NCI-H2196 treated with DMSO at 0.1 percent for 48 hours (cell line): ENCODE measurements around the gene SERGEF.

Source experiments
- DNase-seq: peaks from one replicate; lab custom pipeline; 2025; ENCODE audit not compliant: unreplicated experiment; lab: John Stamatoyannopoulos, UW

SERGEF gene

DNA sequence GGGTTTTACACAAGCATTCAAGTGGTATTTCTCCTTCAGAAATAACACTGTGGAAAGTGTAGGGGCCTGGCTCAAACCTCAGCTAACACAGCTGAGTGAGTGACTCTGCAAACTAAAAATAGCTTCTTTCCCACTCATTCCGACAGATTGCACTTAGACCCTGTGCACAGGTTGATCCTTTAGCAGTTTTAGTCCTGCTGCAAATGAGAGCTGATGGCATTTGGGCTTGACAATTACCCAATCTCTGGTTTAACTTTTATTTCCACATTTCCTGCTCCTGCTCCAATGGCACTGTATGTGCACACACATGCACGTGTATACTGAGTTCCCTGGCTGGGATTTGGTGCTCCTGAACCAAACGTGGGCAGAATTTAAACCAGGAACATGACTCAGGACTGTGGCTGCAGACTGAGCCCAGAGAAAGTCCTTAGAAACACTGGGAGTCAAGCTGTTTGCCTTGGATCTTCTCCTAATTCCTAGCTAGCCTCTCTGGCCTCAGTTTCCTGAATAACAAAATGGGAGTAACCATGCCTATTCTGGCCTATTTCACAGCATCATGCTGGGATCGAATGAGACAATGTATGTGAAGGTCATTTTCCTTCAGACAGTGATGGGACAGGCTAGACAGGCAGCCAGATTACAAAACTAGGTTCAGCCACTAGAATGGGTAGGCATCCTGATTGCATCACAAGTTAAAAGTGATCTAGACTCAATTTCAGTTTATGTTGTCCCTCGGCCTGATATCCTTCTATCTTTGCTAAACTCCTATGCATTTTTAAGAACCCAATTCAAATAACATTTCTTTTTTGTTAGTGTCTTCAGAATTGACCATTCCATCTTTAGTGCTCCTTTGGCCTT lies 58.2 kb downstream of the SERGEF start:
- DNase-seq: no peak

- no peak for DNase-seq
Measured at GRCh38 chr11:17952487-17952886, 60.4 kb downstream of the SERGEF start.

DNA sequence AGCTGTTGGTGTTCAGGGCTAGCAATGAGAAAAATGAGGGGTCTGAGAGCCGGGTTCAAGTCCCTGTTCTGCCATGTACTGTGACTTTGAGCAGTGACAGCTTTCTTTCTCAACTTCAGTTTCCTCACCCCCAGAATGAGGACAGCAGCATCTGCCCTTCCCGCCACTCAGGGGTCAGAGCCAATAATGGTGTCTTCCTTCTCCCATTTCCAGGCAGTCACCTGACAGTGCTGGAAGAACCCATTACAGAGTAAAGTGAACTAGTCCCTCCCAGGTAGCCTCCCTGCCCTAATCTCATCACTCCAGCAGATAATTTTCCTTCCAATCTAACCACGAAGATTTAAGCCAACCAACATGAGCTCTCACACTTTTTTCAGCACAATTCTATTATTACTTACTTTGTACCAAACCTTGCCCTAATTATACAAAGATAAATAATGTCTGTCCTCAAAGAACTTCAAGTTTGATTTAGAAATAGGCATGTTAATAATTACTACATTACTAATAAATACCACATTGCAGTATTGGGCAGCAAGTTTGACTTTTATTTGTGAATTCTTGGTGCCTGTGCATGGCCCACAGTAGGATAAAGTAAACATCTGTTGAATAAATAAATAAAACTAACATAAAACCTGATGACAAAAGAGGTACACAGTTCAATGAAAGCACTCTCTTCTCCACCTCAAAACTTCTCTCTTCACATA lies 61.0 kb downstream of the SERGEF start:
- no peak for DNase-seq

GRCh38 chr11:17950644-17951043 lies 62.2 kb downstream of the SERGEF start:
- DNase-seq: no peak

- no peak for DNase-seq
Measured at GRCh38 chr11:17948296-17948695, 64.6 kb downstream of the SERGEF start.

- DNase-seq: no peak
Measured at GRCh38 chr11:17939542-17939941, 73.3 kb downstream of the SERGEF start.

DNA sequence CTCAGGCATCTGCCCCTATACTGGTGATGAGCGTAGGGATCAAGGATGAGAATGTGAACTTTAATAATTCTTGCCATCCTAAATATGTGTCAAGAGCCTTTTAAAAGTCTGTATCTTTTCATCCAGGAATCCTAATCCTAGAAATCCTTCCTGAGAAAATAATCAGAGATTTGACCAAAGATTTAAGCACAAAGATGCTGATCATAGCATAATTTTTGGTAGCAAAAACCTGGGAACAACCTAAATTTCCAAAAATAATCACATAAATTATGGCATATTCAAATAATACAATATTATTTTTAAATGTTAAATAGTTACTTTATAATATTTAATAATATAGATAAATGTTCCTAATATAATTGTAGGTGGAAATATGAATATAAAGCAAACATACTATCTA lies 76.1 kb downstream of the SERGEF start:
- DNase-seq: no peak

DNA sequence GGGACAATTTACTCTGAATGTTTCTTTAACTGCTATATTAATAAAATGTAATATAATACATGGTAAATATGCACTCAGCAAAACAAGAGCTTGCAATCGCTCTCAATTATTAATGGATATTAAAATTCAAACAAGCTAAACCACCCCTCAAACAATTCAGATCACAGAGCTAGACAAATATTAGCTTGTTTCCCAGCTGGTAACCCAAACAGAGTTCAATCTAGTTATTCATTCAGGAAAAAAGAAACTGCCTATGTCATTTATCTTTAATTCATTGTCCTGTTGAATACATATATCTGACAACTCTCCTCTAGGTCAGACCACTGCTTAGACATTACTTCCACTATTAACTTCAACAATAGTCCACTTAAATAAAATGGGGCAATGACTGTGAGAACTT lies 78.7 kb downstream of the SERGEF start:
- DNase-seq: peak; percentile 29

DNA sequence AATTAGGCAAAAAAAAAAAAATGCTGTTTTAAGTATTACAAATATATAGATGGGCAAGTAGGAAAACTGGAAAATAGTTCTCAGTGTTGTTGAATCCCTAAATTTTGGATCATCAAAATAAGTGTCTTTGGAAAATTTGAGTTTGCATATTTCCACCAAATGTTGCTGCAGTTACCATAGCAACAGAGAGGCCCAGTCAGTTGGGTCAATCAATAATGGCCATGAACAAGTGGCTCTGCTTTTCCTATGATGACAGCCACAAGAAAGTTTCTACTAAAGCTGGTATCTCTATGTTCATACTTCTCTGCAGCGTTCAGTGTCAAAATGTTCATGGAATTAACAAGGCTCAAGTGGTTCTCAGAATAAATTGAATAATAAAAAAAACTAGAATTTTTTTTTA lies 79.1 kb downstream of the SERGEF start:
- no peak for DNase-seq

GRCh38 chr11:17932472-17932871 lies 80.4 kb downstream of the SERGEF start:
- DNase-seq: no peak

- DNase-seq: no peak
Measured at GRCh38 chr11:17931595-17931994, 81.3 kb downstream of the SERGEF start.

GRCh38 chr11:17930544-17931125 lies 82.2 kb downstream of the SERGEF start:
- DNase-seq: no peak

- no peak for DNase-seq
Measured at GRCh38 chr11:17929171-17929570, 83.7 kb downstream of the SERGEF start.

DNA sequence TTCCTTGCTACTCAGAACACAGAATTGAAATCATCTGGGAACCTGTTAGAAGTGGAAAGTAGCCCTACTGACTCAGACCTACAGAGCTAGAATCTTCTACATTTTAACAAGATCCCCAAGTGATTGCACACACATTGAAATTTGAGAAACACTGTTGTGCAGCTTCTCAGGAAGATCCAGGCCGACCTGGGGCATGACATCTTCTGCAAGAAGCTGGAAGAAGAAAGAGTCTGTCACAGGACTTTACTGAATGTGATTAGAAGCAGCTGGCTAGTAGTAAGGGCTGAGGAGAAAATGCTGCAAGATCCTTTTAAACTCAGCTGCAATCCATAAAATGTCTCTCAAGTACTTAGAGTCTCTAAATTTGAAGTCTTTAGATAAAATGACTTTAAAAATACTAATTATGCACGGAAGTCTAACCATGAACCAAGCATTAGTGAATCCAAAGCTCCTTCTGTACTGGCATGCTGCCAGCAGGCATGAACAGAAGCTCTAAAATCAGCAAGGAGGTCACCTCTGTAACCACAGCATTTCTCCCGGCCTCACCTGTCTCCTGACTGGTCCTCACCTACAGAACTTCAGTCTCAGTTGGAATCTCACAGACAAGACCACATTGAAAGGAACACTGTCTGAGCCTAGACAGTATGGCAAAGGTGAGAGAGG lies 85.0 kb downstream of the SERGEF start:
- DNase-seq: no peak

DNA sequence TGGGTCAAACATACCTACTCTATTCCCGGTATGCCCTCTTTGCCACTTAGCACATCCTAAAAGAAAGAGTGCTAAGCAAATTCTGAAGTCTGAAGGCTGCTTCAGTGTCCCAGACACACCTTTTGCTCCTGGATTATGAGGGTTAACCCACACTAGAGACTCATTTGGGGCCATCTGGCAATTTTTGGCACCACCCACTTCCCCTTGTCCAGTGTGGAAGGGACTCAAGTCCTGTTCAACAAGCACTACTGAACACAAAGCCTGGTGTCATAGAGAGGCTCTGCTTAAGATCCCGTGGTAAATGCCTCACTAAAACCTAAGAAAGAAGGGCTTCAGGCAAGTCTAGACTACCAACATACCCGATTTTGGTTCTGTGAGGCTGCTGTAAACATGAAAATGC lies 85.8 kb downstream of the SERGEF start:
- DNase-seq: no peak

- DNase-seq: no peak
Measured at GRCh38 chr11:17924713-17925112, 88.1 kb downstream of the SERGEF start.

DNA sequence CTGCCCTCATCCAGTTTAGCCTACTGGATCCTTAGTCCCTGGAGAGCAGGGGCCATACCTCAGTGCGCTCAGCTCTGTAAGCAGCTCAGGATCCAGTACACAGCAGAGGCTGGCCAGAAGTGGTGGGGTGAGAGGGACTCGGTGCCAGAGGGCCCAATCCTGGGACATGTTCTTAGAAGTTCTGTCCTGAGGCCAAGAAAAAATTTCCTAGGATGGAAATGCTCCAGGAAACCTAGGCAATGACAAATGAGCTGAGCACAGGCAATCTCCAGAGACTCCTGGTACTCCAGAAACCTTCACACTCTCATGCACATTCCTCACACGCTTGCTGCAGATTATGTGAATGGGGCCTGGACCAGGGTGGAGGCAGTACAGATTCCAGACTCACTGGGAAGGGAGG lies 89.6 kb downstream of the SERGEF start:
- DNase-seq: no peak

- DNase-seq: no peak
Measured at GRCh38 chr11:17922416-17922788, 90.4 kb downstream of the SERGEF start.

- DNase-seq: peak; percentile 28
Measured at GRCh38 chr11:17921659-17922415, 91.0 kb downstream of the SERGEF start.

DNA sequence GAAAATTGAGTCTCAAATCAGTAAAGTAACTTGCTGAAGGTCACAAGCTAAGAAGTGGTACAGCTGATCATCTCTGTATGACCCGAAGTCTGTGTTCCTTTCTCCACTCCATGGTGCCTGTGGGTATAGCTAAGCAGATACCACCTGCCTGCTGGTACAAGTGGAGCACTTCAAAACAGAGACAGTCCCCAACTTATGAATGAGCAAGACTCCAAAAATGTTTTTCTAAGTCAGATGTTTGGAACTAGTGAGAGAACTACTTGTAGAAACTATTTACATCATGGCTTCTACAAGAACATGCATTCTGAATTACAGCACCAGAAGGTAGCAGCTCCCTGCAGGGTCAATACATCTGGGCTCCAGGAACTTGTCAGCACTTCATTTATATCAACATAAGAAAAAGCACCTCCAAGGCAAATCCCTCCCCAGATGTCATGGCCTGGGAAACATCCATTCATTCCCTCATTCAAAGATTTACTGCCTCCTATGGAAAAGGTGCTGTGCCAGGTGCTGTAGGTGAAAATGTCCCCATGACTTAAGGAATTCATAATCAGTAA lies 94.7 kb downstream of the SERGEF start:
- DNase-seq: no peak

DNA sequence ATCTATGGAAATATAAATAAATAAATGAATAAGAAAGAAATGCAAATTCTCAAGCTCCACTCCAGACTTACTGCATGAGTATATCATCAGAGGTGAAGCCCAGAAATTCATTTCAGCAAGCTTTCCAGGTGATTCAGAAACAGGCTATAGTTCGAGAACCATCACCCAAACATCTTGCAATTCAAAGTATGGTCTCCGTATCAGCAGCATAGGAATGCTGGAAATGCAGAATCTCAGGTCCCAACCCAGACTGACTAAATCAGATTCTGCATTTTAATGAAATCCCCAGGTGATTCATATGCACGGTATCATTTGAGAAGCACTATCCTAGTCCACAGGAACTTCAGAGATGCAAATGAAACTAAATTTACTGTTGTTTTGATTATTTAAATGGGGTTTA lies 95.3 kb downstream of the SERGEF start:
- no peak for DNase-seq
